Panc1 (cell line): ENCODE measurements around the gene ABCG1. TPM values are rescaled to one million over a fixed set of nuclear protein-coding genes. Genes with fewer than 3 reads are reported as not detected.

ENCODE experiments used
- ATAC-seq: fragments of 200-7000 bp; cut with Tn5 transposase; 2 replicates; pipeline ENCODE4 v1.9.1; 2020; ENCODE audit warnings: mild to moderate bottlenecking, moderate library complexity
- BruUV-seq: library from RNA; stranded (reverse); fragments of 400-500 nt; replicated peaks from 2 replicates; lab custom pipeline; 2021; lab: Mats Ljungman, UMichigan
- CTCF ChIA-PET: fragments of 300-600 bp; sonication (Branson Sonifier 250); formaldehyde crosslinking; loops from one replicate; lab custom pipeline; 2022; ENCODE audit warnings: antibody characterized with exemption; lab: Charles Lee
- POLR2A ChIA-PET: fragments of 300-600 bp; sonication (Branson Sonifier 250); formaldehyde crosslinking; loops from one replicate; lab custom pipeline; 2022; ENCODE audit warnings: antibody characterized with exemption; lab: Charles Lee
- DNase-seq: peaks from one replicate; pipeline ENCODE4 v3.0.0-alpha.2; 2010; ENCODE audit warnings: low read depth, low spot score
- H3K27ac ChIP-seq: 2 replicates; pipeline ENCODE4 v1.5.1; 2011; ENCODE audit warnings: mild to moderate bottlenecking, low read length, inconsistent platforms
- H3K27me3 ChIP-seq: fragments of 200-500 bp; sonication (Bioruptor generic); 2 replicates; pipeline ENCODE4 v1.6.0; 2014; ENCODE audit warnings: low read length, inconsistent platforms; ENCODE audit not compliant: control insufficient read depth, insufficient read depth
- H3K36me3 ChIP-seq: fragments of 200-500 bp; sonication (Bioruptor generic); 2 replicates; pipeline ENCODE4 v1.5.1; 2014; ENCODE audit warnings: inconsistent platforms, mild to moderate bottlenecking, low read length, moderate library complexity; ENCODE audit not compliant: control insufficient read depth, insufficient read depth
- H3K4me1 ChIP-seq: 2 replicates; pipeline ENCODE4 v1.5.1; 2011; ENCODE audit warnings: inconsistent platforms, mild to moderate bottlenecking, low read length, moderate library complexity; ENCODE audit not compliant: control insufficient read depth, insufficient read depth
- H3K4me3 ChIP-seq, 2 experiments: 2 replicates each; pipeline ENCODE4 v1.5.1; 2011 to 2012; ENCODE audit warnings: low read depth in 2 of 2, low read length in 2 of 2, mild to moderate bottlenecking in 2 of 2, inconsistent platforms in 1 of 2, moderate library complexity in 1 of 2
- H3K9me3 ChIP-seq: fragments of 200-500 bp; sonication (Bioruptor generic); 2 replicates; pipeline ENCODE4 v1.5.1; 2014; ENCODE audit warnings: low read depth, mild to moderate bottlenecking, inconsistent platforms, low read length, moderate library complexity; ENCODE audit not compliant: control insufficient read depth, insufficient read depth
- CTCF ChIP-seq: fragments of 450-650 bp; IDR thresholded peaks from 2 replicates; pipeline ENCODE4 v1.5.1; 2017; ENCODE audit warnings: mild to moderate bottlenecking
- POLR2AphosphoS5 ChIP-seq: IDR thresholded peaks from 2 replicates; pipeline ENCODE4 v1.6.1; 2012; ENCODE audit warnings: mild to moderate bottlenecking, low read depth, low read length, moderate library complexity
- SIN3A ChIP-seq: IDR thresholded peaks from 2 replicates; pipeline ENCODE4 v1.6.1; 2012; ENCODE audit warnings: low read depth, mild to moderate bottlenecking, low read length, moderate library complexity, borderline replicate concordance; ENCODE audit not compliant: insufficient read depth
- TCF7L2 ChIP-seq: IDR thresholded peaks from 2 replicates; pipeline ENCODE4 v1.6.1; 2011; ENCODE audit warnings: mild to moderate bottlenecking, low read depth, low read length, inconsistent platforms
- in situ Hi-C: cut with HindIII; loops from 2 replicates; pipeline ENCODE4 v1.10.0; 2016; ENCODE audit warnings: low sequenced_read_pairs, low pct_unique_long_range_greater_than_20kb
- intact Hi-C: fragments of 100-400 bp; cut with micrococcal nuclease; formaldehyde crosslinking; loops from one replicate; pipeline ENCODE4 v1.10.0; 2022; ENCODE audit not compliant: unreplicated experiment
- total RNA-seq: library from RNA; stranded (reverse); gene quantifications from one replicate; pipeline ENCODE4 v1.2.1, GENCODE V29; 2021; ENCODE audit not compliant: unreplicated experiment
- TF ChIP-seq, protein P1 (sequence below), 2 experiments: IDR thresholded peaks; 2 replicates each; pipeline ENCODE4 v1.6.1; 2011 to 2012; ENCODE audit warnings: low read depth in 2 of 2, control low read depth in 1 of 2, low read length in 1 of 2, mild to moderate bottlenecking in 1 of 2, moderate library complexity in 1 of 2; ENCODE audit not compliant: insufficient read depth in 1 of 2

The ABCG1 gene
- total RNA-seq, 1 experiment from 2014 or later = 0.80 TPM

GRCh38 chr21:42280356-42281180 is 61.6 kb downstream of the ABCG1 start:
- TF ChIP-seq, protein P1, sequence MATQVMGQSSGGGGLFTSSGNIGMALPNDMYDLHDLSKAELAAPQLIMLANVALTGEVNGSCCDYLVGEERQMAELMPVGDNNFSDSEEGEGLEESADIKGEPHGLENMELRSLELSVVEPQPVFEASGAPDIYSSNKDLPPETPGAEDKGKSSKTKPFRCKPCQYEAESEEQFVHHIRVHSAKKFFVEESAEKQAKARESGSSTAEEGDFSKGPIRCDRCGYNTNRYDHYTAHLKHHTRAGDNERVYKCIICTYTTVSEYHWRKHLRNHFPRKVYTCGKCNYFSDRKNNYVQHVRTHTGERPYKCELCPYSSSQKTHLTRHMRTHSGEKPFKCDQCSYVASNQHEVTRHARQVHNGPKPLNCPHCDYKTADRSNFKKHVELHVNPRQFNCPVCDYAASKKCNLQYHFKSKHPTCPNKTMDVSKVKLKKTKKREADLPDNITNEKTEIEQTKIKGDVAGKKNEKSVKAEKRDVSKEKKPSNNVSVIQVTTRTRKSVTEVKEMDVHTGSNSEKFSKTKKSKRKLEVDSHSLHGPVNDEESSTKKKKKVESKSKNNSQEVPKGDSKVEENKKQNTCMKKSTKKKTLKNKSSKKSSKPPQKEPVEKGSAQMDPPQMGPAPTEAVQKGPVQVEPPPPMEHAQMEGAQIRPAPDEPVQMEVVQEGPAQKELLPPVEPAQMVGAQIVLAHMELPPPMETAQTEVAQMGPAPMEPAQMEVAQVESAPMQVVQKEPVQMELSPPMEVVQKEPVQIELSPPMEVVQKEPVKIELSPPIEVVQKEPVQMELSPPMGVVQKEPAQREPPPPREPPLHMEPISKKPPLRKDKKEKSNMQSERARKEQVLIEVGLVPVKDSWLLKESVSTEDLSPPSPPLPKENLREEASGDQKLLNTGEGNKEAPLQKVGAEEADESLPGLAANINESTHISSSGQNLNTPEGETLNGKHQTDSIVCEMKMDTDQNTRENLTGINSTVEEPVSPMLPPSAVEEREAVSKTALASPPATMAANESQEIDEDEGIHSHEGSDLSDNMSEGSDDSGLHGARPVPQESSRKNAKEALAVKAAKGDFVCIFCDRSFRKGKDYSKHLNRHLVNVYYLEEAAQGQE (IDR thresholded peaks at IDR 0.05; ENCODE audit: insufficient read depth in 1 of 2, low read depth in 2 of 2, low read length in 1 of 2) = no peak
- TF ChIP-seq POLR2AphosphoS5 = no peak
- no peak for TF ChIP-seq CTCF
- no peak for TF ChIP-seq SIN3A
- TF ChIP-seq TCF7L2 = no peak
- BruUV-seq = no TSS peak
- in situ Hi-C loops (no loop called here), intact Hi-C loops (no loop called here)
- no peak overlapping the region for H3K4me3 ChIP-seq
- peaks cover 7% of the 10 kb centered on the region; the same call in 1 of the 2 replicates for H3K4me1 ChIP-seq
- H3K27ac ChIP-seq = no peak overlapping the region
- ATAC-seq (no peak; the same call in 1 of the 2 replicates), DNase-seq (no peak)
- no peaks in the 10 kb centered on the region for H3K9me3 ChIP-seq
- ChIA-PET POLR2A (no interaction called here), CTCF (no interaction called here)
- no peaks in the 10 kb centered on the region for H3K36me3 ChIP-seq
- H3K27me3 ChIP-seq = no peaks in the 10 kb centered on the region

GRCh38 chr21:42281181-42281680 is 62.3 kb downstream of the ABCG1 start:
- no peaks in the 10 kb centered on the region for H3K27me3 ChIP-seq

More at GRCh38 chr21:42281181-42281680, 62.3 kb downstream of the ABCG1 start:
- no TSS peak for BruUV-seq
- ATAC-seq (no peak), DNase-seq (no peak)
- ChIA-PET CTCF (no interaction called here), POLR2A (no interaction called here)
- H3K9me3 ChIP-seq = no peaks in the 10 kb centered on the region
- no peak overlapping the region for H3K27ac ChIP-seq
- intact Hi-C loops = no loop called here
- peaks cover 5% of the 10 kb centered on the region; the same call in 1 of the 2 replicates for H3K4me1 ChIP-seq
- no peak for TF ChIP-seq POLR2AphosphoS5
- TF ChIP-seq CTCF = no peak
- TF ChIP-seq SIN3A = no peak
- no peak for TF ChIP-seq TCF7L2
- TF ChIP-seq, protein P1 (IDR thresholded peaks at IDR 0.05; ENCODE audit: insufficient read depth in 1 of 2, low read depth in 2 of 2, low read length in 1 of 2) = no peak
- no peak overlapping the region for H3K4me3 ChIP-seq
- in situ Hi-C loops = no loop called here
- no peaks in the 10 kb centered on the region for H3K36me3 ChIP-seq
